Measurements from ENCODE around the gene KCNK3.
"Not testable (repeated sequence)": the region's sequence is repeated elsewhere in the genome, so short reads cannot be mapped to it uniquely, and the experiment has no call there.

Gene KCNK3

GRCh38 chr2:26653207-26654060 is 39.1 kb upstream of the KCNK3 start:
- no peak for TF ChIP-seq CTCF (IDR thresholded peaks at IDR 0.05; ENCODE audit: insufficient read depth, low read depth, low read length, missing control alignments)
- no peak for DNase-seq (ENCODE audit: low read depth)

GRCh38 chr2:26654061-26654340 is 38.5 kb upstream of the KCNK3 start:
- no peak for TF ChIP-seq CTCF (IDR thresholded peaks at IDR 0.05; ENCODE audit: insufficient read depth, low read depth, low read length, missing control alignments)
- no peak for DNase-seq (ENCODE audit: low read depth)
- no peak overlapping the region for H3K4me3 ChIP-seq (ENCODE audit: low read depth, low read length)

More at GRCh38 chr2:26653207-26654060, 39.1 kb upstream of the KCNK3 start:
- H3K4me3 ChIP-seq (ENCODE audit: low read depth, low read length), result no peak overlapping the region

- DNase-seq (ENCODE audit: low read depth); H3K4me3 ChIP-seq (ENCODE audit: low read depth, low read length): not testable (repeated sequence)
Measured at GRCh38 chr2:26655120-26655519, 37.4 kb upstream of the KCNK3 start.

GRCh38 chr2:26655611-26656195 is 36.8 kb upstream of the KCNK3 start:
- no peak overlapping the region for H3K4me3 ChIP-seq (ENCODE audit: low read depth, low read length)
- no peak for DNase-seq (ENCODE audit: low read depth)
- TF ChIP-seq CTCF (IDR thresholded peaks at IDR 0.05; ENCODE audit: insufficient read depth, low read depth, low read length, missing control alignments), result no peak

GRCh38 chr2:26657265-26657664 is 35.3 kb upstream of the KCNK3 start:
- DNase-seq (ENCODE audit: low read depth), result no peak

GRCh38 chr2:26658691-26659346 is 33.7 kb upstream of the KCNK3 start:
- no peak for DNase-seq (ENCODE audit: low read depth)
- TF ChIP-seq CTCF (IDR thresholded peaks at IDR 0.05; ENCODE audit: insufficient read depth, low read depth, low read length, missing control alignments), result no peak

More at GRCh38 chr2:26657265-26657664, 35.3 kb upstream of the KCNK3 start:
- no peak overlapping the region for H3K4me3 ChIP-seq (ENCODE audit: low read depth, low read length)
- no peak for TF ChIP-seq CTCF (IDR thresholded peaks at IDR 0.05; ENCODE audit: insufficient read depth, low read depth, low read length, missing control alignments)

GRCh38 chr2:26660363-26660962 is 32.1 kb upstream of the KCNK3 start:
- no peak for DNase-seq (ENCODE audit: low read depth)
- no peak for TF ChIP-seq CTCF (IDR thresholded peaks at IDR 0.05; ENCODE audit: insufficient read depth, low read depth, low read length, missing control alignments)
- H3K4me3 ChIP-seq (ENCODE audit: low read depth, low read length), result no peak overlapping the region

More at GRCh38 chr2:26658691-26659346, 33.7 kb upstream of the KCNK3 start:
- H3K4me3 ChIP-seq (ENCODE audit: low read depth, low read length), result no peak overlapping the region

GRCh38 chr2:26665296-26665695 is 27.2 kb upstream of the KCNK3 start:
- H3K4me3 ChIP-seq (ENCODE audit: low read depth, low read length); DNase-seq (ENCODE audit: low read depth): not testable (repeated sequence)

Measured in GM12865 (cell line).